WTC11 (cell line): ENCODE results near the gene PLXNC1.

ENCODE experiments used
- ATF1 ChIP-seq: sonication (generic); formaldehyde crosslinking; IDR thresholded peaks from 2 replicates; pipeline ENCODE4 v1.8.1; 2023; ENCODE audit warnings: mild to moderate bottlenecking, moderate library complexity, missing genetic modification reagents
- ATF3 ChIP-seq: sonication (generic); formaldehyde crosslinking; conservative IDR thresholded peaks from 2 replicates; pipeline ENCODE4 v1.8.1; 2022; ENCODE audit warnings: mild to moderate bottlenecking, missing genetic modification reagents
- CTCF ChIP-seq: fragments of 200-600 bp; IDR thresholded peaks from 2 replicates; pipeline ENCODE4 v1.8.0; 2022; ENCODE audit warnings: antibody characterized with exemption
- ELF4 ChIP-seq: sonication (generic); formaldehyde crosslinking; IDR thresholded peaks from 2 replicates; pipeline ENCODE4 v1.8.1; 2022; ENCODE audit warnings: low read depth, mild to moderate bottlenecking, moderate library complexity, missing genetic modification reagents
- ETV6 ChIP-seq: sonication (generic); formaldehyde crosslinking; IDR thresholded peaks from 2 replicates; pipeline ENCODE4 v1.8.1; 2022; ENCODE audit warnings: mild to moderate bottlenecking, missing genetic modification reagents
- GABPB1 ChIP-seq: sonication (generic); formaldehyde crosslinking; IDR thresholded peaks from 2 replicates; pipeline ENCODE4 v1.8.1; 2023; ENCODE audit warnings: mild to moderate bottlenecking, missing genetic modification reagents
- IRF2 ChIP-seq: sonication (generic); formaldehyde crosslinking; IDR thresholded peaks from 2 replicates; pipeline ENCODE4 v1.8.0; 2022; ENCODE audit warnings: low read depth, missing genetic modification reagents, borderline replicate concordance
- MAX ChIP-seq: sonication (generic); formaldehyde crosslinking; IDR thresholded peaks from 2 replicates; pipeline ENCODE4 v1.8.0; 2022; ENCODE audit warnings: mild to moderate bottlenecking, missing genetic modification reagents
- PRDM15 ChIP-seq: sonication (generic); formaldehyde crosslinking; IDR thresholded peaks from 2 replicates; pipeline ENCODE4 v1.8.0; 2022; ENCODE audit warnings: missing genetic modification reagents
- TCF7 ChIP-seq: sonication (generic); formaldehyde crosslinking; IDR thresholded peaks from 2 replicates; pipeline ENCODE4 v1.8.0; 2022; ENCODE audit warnings: mild to moderate bottlenecking, low read depth, missing genetic modification reagents, moderate library complexity
- TEAD4 ChIP-seq: sonication (generic); formaldehyde crosslinking; IDR thresholded peaks from 2 replicates; pipeline ENCODE4 v1.8.0; 2022; ENCODE audit warnings: mild to moderate bottlenecking, missing genetic modification reagents
- TP53 ChIP-seq: sonication (generic); formaldehyde crosslinking; IDR thresholded peaks from 2 replicates; pipeline ENCODE4 v1.8.1; 2023; ENCODE audit warnings: mild to moderate bottlenecking, missing genetic modification reagents
- ZNF281 ChIP-seq: sonication (generic); formaldehyde crosslinking; IDR thresholded peaks from 2 replicates; pipeline ENCODE4 v1.8.0; 2023; ENCODE audit warnings: mild to moderate bottlenecking, missing genetic modification reagents

- TF ChIP-seq PRDM15 (CRISPR knock-in tag) (no peak), ATF1 (CRISPR knock-in tag) (no peak), ETV6 (no peak), GABPB1 (CRISPR knock-in tag) (no peak), ATF3 (CRISPR knock-in tag) (no peak), ELF4 (CRISPR knock-in tag) (no peak), TCF7 (no peak), CTCF (no peak), IRF2 (CRISPR knock-in tag) (no peak), TP53 (CRISPR knock-in tag) (no peak), ZNF281 (no peak), MAX (CRISPR knock-in tag) (no peak), TEAD4 (CRISPR knock-in tag) (no peak)
Measured at GRCh38 chr12:94333396-94333795, 185.0 kb downstream of the PLXNC1 start.
